Skeletal muscle tissue (tissue), 4 donors: ENCODE measurements around the gene ATP10A. TPM values are rescaled to one million over a fixed set of nuclear protein-coding genes. Genes with fewer than 3 reads are reported as not detected.

Experiments
- H3K27ac ChIP-seq: one replicate; pipeline ENCODE4 v1.7.0; 2013; ENCODE audit warnings: mild to moderate bottlenecking, low read depth, low read length, inconsistent platforms
- H3K27me3 ChIP-seq, 3 donors: one replicate each; pipeline ENCODE4 v1.7.0; 2013; ENCODE audit warnings: low read length in 3 of 3; ENCODE audit not compliant: control insufficient read depth in 3 of 3, insufficient read depth in 3 of 3
- H3K36me3 ChIP-seq, 3 donors: one replicate each; pipeline ENCODE4 v1.7.0; 2013; ENCODE audit warnings: low read length in 3 of 3; ENCODE audit not compliant: control insufficient read depth in 3 of 3, insufficient read depth in 3 of 3
- H3K4me1 ChIP-seq, 3 donors: one replicate each; pipeline ENCODE4 v1.7.0; 2013; ENCODE audit warnings: low read length in 3 of 3, mild to moderate bottlenecking in 3 of 3; ENCODE audit not compliant: control insufficient read depth in 3 of 3, insufficient read depth in 3 of 3
- H3K4me3 ChIP-seq, 3 donors: one replicate each; pipeline ENCODE4 v1.7.0; 2013; ENCODE audit warnings: low read length in 3 of 3
- H3K9ac ChIP-seq, 3 donors: one replicate each; pipeline ENCODE4 v1.7.0; 2013; ENCODE audit warnings: low read length in 3 of 3, mild to moderate bottlenecking in 3 of 3, moderate library complexity in 2 of 3, low read depth in 1 of 3
- H3K9me3 ChIP-seq, 3 donors: one replicate each; pipeline ENCODE4 v1.7.0; 2013; ENCODE audit warnings: low read length in 3 of 3; ENCODE audit not compliant: control insufficient read depth in 3 of 3
- total RNA-seq: library from RNA; depleted of rRNA; stranded (reverse); fragments of >200 nt; gene quantifications from one replicate; pipeline ENCODE4 v1.2.3, GENCODE V29; 2014
- donor health status: Osteomylitis.

Gene ATP10A
- total RNA-seq, 1 donor from 2014 or later, result 7.8 TPM

- Histone ChIP-seq H3K27ac (no peak overlapping the region), H3K9ac (no peak overlapping the region), H3K9me3 (no peaks in the 10 kb centered on the region), H3K27me3 (peaks cover 0 to 9% (median 5%) of the 10 kb centered on the region in 3 donors), H3K4me3 (no peak overlapping the region), H3K4me1 (no peaks in the 10 kb centered on the region), H3K36me3 (no peaks in the 10 kb centered on the region)
These were observed 53.0 kb downstream of the ATP10A start for GRCh38 chr15:25810154-25810553.

DNA sequence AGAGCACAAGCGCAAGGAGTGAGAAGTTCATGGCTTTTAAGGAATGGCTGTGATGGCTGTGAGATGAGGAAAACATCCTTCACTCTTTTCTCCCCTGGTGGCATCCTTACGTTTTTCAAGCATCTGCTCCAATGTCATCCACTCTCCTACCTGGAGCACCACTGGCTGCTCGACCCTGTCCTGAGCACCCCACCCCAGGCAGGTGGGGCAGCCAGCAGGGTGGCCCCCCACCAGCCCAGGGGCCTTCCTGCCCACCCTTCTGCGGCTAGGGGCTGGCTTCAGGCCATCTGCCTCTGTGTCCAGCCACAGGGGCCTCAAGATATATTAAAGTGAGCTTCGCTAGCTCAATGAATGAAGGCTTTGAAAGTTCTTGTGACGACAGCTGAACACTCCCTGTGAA lies 56.1 kb downstream of the ATP10A start:
- no peak overlapping the region for H3K27ac ChIP-seq
- no peaks in the 10 kb centered on the region for H3K9me3 ChIP-seq
- H3K4me3 ChIP-seq, result no peak overlapping the region
- peaks cover 0 to 2% (median 0%) of the 10 kb centered on the region in 3 donors for H3K4me1 ChIP-seq
- no peaks in the 10 kb centered on the region for H3K36me3 ChIP-seq
- peaks cover 0 to 13% (median 5%) of the 10 kb centered on the region in 3 donors for H3K27me3 ChIP-seq
- no peak overlapping the region for H3K9ac ChIP-seq

DNA sequence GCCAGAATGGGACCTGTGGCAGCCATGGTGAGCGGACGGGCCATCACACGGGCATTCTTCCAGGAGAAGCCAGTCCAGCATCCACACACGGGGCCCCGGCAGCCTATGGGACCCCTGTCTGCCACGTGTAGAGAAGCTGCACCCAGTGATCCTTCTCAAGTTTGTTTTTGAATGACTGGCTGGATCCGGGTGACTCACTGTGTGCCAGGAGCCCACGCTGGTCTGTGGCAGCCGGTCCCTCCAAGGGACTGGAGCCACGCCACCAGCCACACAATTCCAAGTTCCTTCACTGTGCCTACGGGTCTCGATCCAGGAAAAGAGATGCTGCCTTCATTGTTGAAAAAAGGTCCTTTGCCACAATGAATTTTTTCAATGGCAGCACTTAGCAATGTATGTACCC lies 58.1 kb downstream of the ATP10A start:
- Histone ChIP-seq H3K36me3 (no peaks in the 10 kb centered on the region), H3K27ac (no peak overlapping the region), H3K4me1 (peaks cover 0 to 5% (median 0%) of the 10 kb centered on the region in 3 donors), H3K9me3 (no peaks in the 10 kb centered on the region), H3K9ac (no peak overlapping the region), H3K4me3 (no peak overlapping the region), H3K27me3 (peaks cover 0 to 14% (median 9%) of the 10 kb centered on the region in 3 donors)

- H3K27me3 ChIP-seq, result peaks cover 0 to 12% (median 9%) of the 10 kb centered on the region in 3 donors
- no peak overlapping the region for H3K9ac ChIP-seq
- H3K27ac ChIP-seq, result no peak overlapping the region
- H3K4me3 ChIP-seq, result no peak overlapping the region
- no peaks in the 10 kb centered on the region for H3K36me3 ChIP-seq
- H3K4me1 ChIP-seq, result peaks cover 0 to 5% (median 0%) of the 10 kb centered on the region in 3 donors
- H3K9me3 ChIP-seq, result no peaks in the 10 kb centered on the region
These were observed 58.7 kb downstream of the ATP10A start for GRCh38 chr15:25804451-25804850.

DNA sequence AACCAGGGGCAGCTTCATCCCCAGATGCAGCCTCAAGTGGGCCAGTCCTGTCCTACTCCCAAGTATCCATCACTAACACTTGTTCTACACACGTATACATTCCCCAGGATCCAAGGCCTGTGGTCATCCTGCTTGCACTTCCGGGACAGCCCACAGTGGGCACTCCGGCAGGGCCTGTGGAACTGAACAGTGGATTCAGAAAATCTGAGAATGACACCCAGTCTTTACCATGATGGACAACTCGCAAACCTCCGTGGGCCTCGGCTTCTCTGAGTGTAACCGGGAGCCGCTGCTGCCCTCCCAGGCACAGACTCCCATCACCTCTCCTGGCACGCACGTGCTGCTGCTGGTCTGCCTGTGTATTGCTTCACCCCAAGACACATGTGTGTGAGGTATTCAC lies 59.6 kb downstream of the ATP10A start:
- H3K4me3 ChIP-seq, result no peak overlapping the region
- H3K27ac ChIP-seq, result no peak overlapping the region
- peaks cover 0 to 7% (median 4%) of the 10 kb centered on the region in 3 donors for H3K27me3 ChIP-seq
- peaks cover under 1 to 5% (median 1%) of the 10 kb centered on the region in 3 donors for H3K4me1 ChIP-seq
- H3K9me3 ChIP-seq, result no peaks in the 10 kb centered on the region
- H3K36me3 ChIP-seq, result no peaks in the 10 kb centered on the region
- no peak overlapping the region for H3K9ac ChIP-seq

- no peaks in the 10 kb centered on the region for H3K36me3 ChIP-seq
- no peaks in the 10 kb centered on the region for H3K9me3 ChIP-seq
- H3K4me1 ChIP-seq, result peaks cover 6 to 8% (median 6%) of the 10 kb centered on the region in 3 donors
- no peak overlapping the region for H3K9ac ChIP-seq
- H3K27ac ChIP-seq, result no peak overlapping the region
- no peak overlapping the region for H3K4me3 ChIP-seq
- H3K27me3 ChIP-seq, result peaks cover 0 to 7% (median 4%) of the 10 kb centered on the region in 3 donors
These were observed 60.1 kb downstream of the ATP10A start for GRCh38 chr15:25803036-25803435.

GRCh38 chr15:25802285-25802830 lies 60.8 kb downstream of the ATP10A start:
- Histone ChIP-seq H3K27ac (no peak overlapping the region), H3K27me3 (peaks cover 0 to 7% (median 4%) of the 10 kb centered on the region in 3 donors), H3K4me3 (no peak overlapping the region), H3K9me3 (no peaks in the 10 kb centered on the region), H3K4me1 (peaks cover 10 to 13% (median 12%) of the 10 kb centered on the region in 3 donors), H3K36me3 (no peaks in the 10 kb centered on the region), H3K9ac (no peak overlapping the region)

DNA sequence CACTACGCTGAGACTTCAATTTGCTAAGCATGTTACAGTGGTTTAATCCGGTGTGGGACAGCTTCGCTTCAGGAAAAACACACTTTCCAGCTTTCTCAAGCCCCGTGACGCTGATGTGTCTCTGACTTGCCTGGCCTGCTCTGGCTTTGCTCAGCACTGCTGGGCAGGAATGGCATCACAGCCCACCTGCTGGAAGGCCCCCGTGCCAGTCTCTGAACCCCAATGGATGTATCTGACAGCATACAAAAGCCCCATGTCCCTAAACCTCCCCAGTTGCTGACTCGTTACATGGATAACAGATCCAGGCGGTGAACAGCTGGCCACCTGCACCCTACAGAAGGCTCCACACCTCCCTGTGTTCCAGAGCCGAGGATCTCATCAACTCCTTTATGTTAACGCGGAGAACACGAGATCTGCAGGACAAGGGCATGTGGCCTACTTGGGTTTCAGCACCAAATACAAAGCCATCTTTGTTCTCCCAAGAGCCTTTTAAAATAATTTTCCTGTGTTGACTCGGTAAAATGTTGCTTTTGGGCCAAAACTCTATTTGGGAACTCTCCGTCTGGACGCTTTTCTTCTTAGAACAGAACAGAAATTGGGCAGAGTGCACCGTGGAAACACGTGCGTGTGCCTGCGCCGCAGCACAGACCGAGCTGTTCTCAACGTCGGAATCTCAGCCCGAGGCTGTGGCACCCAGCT lies 61.4 kb downstream of the ATP10A start:
- Histone ChIP-seq H3K9ac (no peak overlapping the region), H3K4me1 (peaks cover 10 to 14% (median 14%) of the 10 kb centered on the region in 3 donors), H3K36me3 (no peaks in the 10 kb centered on the region), H3K4me3 (no peak overlapping the region), H3K9me3 (no peaks in the 10 kb centered on the region), H3K27me3 (peaks cover 0 to 7% (median 4%) of the 10 kb centered on the region in 3 donors), H3K27ac (no peak overlapping the region)

DNA sequence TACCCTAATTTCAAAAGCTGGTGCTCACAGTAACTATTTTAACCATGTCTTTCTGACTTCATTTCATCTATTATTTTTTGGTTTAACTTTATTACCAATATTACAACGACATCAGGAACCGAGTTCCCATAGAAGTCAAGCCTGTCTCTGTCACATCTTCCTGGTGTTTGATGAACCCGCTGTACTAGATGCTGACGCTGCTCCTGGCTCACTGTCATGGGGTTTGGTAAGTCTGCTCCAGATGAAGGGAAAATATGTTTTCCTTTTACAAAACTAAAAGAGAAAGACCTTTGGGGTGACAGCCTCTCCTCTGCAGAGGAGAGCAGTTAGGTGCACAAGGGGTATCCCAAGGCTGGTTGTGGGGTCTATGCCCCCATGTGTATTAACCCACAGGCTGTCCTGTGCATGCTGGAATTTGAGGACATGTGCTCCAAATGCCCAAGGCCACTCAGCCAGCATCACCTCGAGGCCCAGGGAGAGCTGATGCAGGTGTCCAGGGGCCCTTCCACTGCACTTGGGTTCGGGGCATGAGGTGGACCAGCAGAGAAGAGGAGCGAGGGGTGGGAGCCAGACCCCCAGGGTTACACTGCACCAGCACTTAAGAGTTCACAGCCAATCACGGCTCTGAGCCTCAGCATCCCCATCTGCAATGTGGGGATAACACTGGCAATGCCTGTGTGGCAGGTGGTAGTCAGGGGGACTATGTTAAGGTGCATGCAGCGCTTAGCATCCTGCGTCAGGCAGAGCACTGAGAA lies 62.2 kb downstream of the ATP10A start:
- no peak overlapping the region for H3K9ac ChIP-seq
- no peaks in the 10 kb centered on the region for H3K9me3 ChIP-seq
- H3K4me3 ChIP-seq, result no peak overlapping the region
- peaks cover 0 to 7% (median 4%) of the 10 kb centered on the region in 3 donors for H3K27me3 ChIP-seq
- H3K27ac ChIP-seq, result no peak overlapping the region
- H3K4me1 ChIP-seq, result peaks cover 10 to 18% (median 14%) of the 10 kb centered on the region in 3 donors
- no peaks in the 10 kb centered on the region for H3K36me3 ChIP-seq
